A549 (cell line): Measurements from ENCODE around the gene NR1H2.

Experiments used
- CEBPB ChIP-seq, 2 experiments: fragments of >200 bp in 1 of 2; sonication (Bioruptor Twin) in 1 of 2; formaldehyde crosslinking in 1 of 2; IDR thresholded peaks; 2 replicates each; pipeline ENCODE4 v1.6.1; 2012 to 2016
- CTCF ChIP-seq: fragments of >200 bp; sonication (Bioruptor Twin); formaldehyde crosslinking; IDR thresholded peaks from 3 replicates; pipeline ENCODE4 v1.5.1; 2016
- JUNB ChIP-seq: fragments of >200 bp; sonication (Bioruptor Twin); formaldehyde crosslinking; IDR thresholded peaks from 2 replicates; pipeline ENCODE4 v1.6.1; 2016
- KDM5A ChIP-seq: fragments of 200-600 bp; sonication (generic); IDR thresholded peaks from 2 replicates; pipeline ENCODE4 v1.6.1; 2016; ENCODE audit warnings: antibody characterized with exemption, mild to moderate bottlenecking
- MAZ ChIP-seq: fragments of 150-350 bp; IDR thresholded peaks from 2 replicates; pipeline ENCODE4 v1.6.1; 2014; ENCODE audit warnings: antibody characterized with exemption, low read depth, low read length, borderline replicate concordance
- POLR2A ChIP-seq: IDR thresholded peaks from 2 replicates; pipeline ENCODE4 v1.6.1; 2012; ENCODE audit warnings: mild to moderate bottlenecking, low read length

DNA sequence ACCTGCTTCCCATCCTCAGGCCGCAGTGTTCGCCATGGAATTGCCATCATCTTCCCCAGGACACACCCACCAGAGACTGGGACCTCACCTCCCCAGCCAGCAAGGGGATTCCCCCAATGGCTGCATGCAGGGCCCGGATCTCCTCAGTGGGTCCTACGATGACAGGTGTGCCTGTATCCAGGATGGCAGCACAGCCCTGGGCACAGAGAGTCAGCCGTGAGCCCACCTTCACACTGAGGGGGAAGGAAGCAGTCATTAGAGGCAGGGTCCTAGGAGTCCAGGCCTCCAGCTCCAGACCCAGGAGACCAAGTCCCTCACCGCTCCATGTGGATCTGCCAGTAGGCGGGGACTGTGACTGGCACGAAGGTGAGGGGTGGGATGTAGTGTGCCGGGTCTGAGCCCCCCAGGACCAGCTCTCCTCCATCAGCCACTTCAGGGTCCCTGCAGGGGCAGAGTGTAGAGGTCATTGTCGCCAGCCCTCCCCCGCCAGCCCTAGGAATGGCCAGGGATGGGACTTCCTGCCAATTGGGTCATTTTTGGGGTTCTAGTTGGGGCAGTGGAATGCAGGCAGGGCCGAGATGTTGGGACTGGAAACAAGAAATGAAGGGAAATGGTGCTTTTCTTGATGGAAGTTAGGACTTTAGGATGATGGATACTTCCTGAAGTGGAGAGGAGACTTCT, 41.4 kb upstream of the NR1H2 start:
- TF ChIP-seq MAZ = no peak
- no peak for TF ChIP-seq CTCF
- no peak for TF ChIP-seq KDM5A
- no peak for TF ChIP-seq CEBPB (IDR thresholded peaks at IDR 0.05)
- TF ChIP-seq POLR2A = no peak
- no peak for TF ChIP-seq JUNB
